Measurements from ENCODE around the gene KCNN2. TPM values are rescaled to one million over a fixed set of nuclear protein-coding genes. Genes with fewer than 3 reads are reported as not detected.

The KCNN2 gene
- total RNA-seq, 1 donor from 2014 or later, result 2.1 TPM

DNA sequence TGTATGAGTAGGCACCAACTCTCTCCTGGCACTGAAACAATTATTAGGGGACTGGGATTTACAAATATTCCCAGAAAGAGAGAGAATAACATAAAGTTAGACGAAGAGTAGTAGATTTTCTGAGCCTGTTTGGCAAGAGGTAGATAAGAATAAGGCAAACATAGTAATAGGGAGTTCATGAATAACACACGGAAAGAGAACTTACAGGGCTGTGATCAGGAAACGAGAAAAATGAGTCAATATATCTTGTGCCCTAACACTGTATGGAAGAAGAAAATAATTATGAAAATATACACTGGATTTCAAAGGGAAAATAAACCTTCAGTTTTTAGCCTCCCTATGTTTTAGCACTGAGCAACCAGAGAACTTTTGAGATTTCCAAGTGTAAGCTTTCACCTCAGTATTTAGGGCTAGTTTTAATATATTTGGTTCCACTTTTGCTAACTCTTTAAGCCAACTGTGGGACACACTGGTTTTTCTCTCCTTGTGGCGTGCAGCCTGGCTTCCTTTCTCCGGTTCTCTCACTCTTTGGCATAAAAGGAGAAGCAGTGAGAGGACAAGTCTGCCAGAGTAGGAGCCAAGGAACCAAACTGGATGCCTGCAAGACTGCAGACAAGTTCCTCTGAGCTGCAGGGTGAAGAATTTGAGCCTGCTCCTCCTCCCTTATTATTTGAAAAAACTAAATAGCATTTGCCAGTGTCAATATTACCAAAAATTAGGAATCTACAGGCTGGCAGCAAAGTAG is 6.6 kb upstream of the KCNN2 start:
- no peaks in the 10 kb centered on the region for H3K4me1 ChIP-seq
- TF ChIP-seq CTCF (IDR thresholded peaks at IDR 0.05), result no peak
- H3K27ac ChIP-seq, result no peak overlapping the region
- ATAC-seq (no peak), DNase-seq (no peak)
- intact Hi-C loops (cut with DNase I), result no loop called here
- no peaks in the 10 kb centered on the region for H3K36me3 ChIP-seq
- peaks cover 9% of the 10 kb centered on the region for H3K27me3 ChIP-seq
- no peak overlapping the region for H3K4me3 ChIP-seq
- no peaks in the 10 kb centered on the region for H3K9me3 ChIP-seq

- Histone ChIP-seq H3K36me3 (no peaks in the 10 kb centered on the region), H3K4me3 (no peak overlapping the region), H3K9me3 (no peaks in the 10 kb centered on the region), H3K27ac (no peak overlapping the region), H3K27me3 (peaks cover 39% of the 10 kb centered on the region), H3K4me1 (peaks cover 7% of the 10 kb centered on the region)
- no peak for TF ChIP-seq CTCF (IDR thresholded peaks at IDR 0.05)
- DNase-seq, result no peak
- intact Hi-C loops (cut with DNase I), result no loop called here
- no peak for ATAC-seq
Observed at GRCh38 chr5:114358329-114358728, 3.5 kb upstream of the KCNN2 start.

GRCh38 chr5:114360357-114360756 is 1.5 kb upstream of the KCNN2 start:
- intact Hi-C loops (cut with DNase I), result no loop called here
- Histone ChIP-seq H3K9me3 (no peaks in the 10 kb centered on the region), H3K4me1 (peaks cover 13% of the 10 kb centered on the region), H3K4me3 (peak overlapping the region; percentile 58), H3K36me3 (no peaks in the 10 kb centered on the region), H3K27me3 (peaks cover 56% of the 10 kb centered on the region), H3K27ac (no peak overlapping the region)
- TF ChIP-seq CTCF (IDR thresholded peaks at IDR 0.05), result no peak
- ATAC-seq, result no peak
- no peak for DNase-seq

DNA sequence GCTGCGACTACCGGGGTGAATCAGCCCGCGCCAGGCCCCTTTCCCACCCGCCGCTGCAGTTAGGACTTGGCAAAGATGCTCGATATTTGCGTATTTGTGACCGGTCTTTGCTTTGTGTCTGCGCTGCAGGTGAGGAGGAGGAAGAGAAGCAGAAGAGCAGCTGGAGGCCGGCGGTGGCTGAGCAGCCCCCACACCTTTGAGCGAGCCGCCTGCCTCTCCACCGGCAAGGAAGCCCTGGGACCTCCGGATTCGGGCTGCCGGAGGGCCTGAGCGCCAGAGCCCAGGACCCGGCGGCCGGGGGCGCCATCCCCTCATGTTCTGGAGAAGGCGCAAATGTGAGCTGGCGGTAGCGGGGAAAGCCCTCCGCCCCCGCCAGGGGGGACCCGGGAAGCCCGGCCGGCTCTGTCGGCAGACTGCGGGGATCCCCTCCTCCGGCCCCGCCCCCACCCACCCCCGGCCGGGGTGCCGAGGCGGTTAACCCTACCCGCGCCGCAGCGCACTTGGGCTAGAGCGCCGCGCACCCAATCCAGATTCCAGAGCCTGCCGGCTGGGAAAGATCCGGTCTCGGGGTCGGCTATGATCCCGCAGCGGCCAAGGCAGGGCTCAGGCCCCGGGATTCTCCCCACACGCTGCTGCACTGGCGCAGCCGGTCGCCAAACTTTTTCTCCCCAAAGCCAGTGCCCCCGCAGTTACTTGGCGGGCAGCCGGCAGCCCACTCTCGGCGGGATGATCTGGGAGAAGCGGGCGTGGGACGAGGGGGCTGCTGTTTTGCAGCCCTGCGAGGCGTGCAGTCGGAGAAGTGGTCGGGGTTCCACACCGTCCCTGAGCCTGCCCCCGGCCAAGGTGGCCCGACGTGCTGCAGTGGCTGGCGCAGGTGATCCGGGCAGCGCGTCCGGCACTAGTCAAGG is 800 bp upstream of the KCNN2 start:
- peak; percentile 34 for ATAC-seq
- peaks cover 13% of the 10 kb centered on the region for H3K4me1 ChIP-seq
- peaks cover 62% of the 10 kb centered on the region for H3K27me3 ChIP-seq
- no peaks in the 10 kb centered on the region for H3K9me3 ChIP-seq
- H3K27ac ChIP-seq, result peak overlapping the region; percentile 6
- H3K4me3 ChIP-seq, result peak overlapping the region; percentile 58
- no peak for TF ChIP-seq CTCF (IDR thresholded peaks at IDR 0.05)
- peak; percentile 64 for DNase-seq
- intact Hi-C loops (cut with DNase I), result no loop called here
- no peaks in the 10 kb centered on the region for H3K36me3 ChIP-seq

DNA sequence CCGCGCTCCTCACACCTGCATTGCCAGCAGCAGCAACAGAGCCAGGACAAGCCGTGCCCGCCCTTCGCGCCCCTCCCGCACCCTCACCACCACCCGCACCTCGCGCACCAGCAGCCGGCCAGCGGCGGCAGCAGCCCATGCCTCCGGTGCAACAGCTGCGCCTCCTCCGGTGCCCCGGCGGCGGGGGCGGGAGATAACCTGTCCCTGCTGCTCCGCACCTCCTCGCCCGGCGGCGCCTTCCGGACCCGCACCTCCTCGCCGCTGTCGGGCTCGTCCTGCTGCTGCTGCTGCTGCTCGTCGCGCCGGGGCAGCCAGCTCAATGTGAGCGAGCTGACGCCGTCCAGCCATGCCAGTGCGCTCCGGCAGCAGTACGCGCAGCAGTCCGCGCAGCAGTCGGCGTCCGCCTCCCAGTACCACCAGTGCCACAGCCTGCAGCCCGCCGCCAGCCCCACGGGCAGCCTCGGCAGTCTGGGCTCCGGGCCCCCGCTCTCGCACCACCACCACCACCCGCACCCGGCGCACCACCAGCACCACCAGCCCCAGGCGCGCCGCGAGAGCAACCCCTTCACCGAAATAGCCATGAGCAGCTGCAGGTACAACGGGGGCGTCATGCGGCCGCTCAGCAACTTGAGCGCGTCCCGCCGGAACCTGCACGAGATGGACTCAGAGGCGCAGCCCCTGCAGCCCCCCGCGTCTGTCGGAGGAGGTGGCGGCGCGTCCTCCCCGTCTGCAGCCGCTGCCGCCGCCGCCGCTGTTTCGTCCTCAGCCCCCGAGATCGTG is 517 bp downstream of the KCNN2 start:
- Histone ChIP-seq H3K9me3 (no peaks in the 10 kb centered on the region), H3K27me3 (peaks cover 62% of the 10 kb centered on the region), H3K36me3 (no peaks in the 10 kb centered on the region), H3K4me3 (peak overlapping the region; percentile 58), H3K27ac (no peak overlapping the region), H3K4me1 (peaks cover 13% of the 10 kb centered on the region)
- peak; percentile 48 for ATAC-seq
- no peak for TF ChIP-seq CTCF (IDR thresholded peaks at IDR 0.05)
- DNase-seq, result peak; percentile 67
- intact Hi-C loops (cut with DNase I), result no loop called here
